GM10248 (cell line): ENCODE measurements around the gene TP53RK.

ENCODE experiments used
- CTCF ChIA-PET: fragments of 300-600 bp; sonication (Branson Sonifier 250); formaldehyde crosslinking; extraction: SDS; loops from one replicate; lab custom pipeline; 2021; ENCODE audit warnings: antibody characterized with exemption; lab: Yijun Ruan, JAX
- POLR2A ChIA-PET: fragments of 350-650 bp; sonication (Branson Sonifier 250); formaldehyde crosslinking; extraction: SDS; loops from one replicate; lab custom pipeline; 2020; ENCODE audit warnings: antibody characterized with exemption; lab: Yijun Ruan, JAX
- DNase-seq: peaks from one replicate; pipeline ENCODE4 v3.0.0; 2012; ENCODE audit errors: extremely low spot score
- TF ChIP-seq, protein P1 (sequence below): IDR thresholded peaks from 2 replicates; pipeline ENCODE4 v1.5.1; 2012; ENCODE audit warnings: mild to moderate bottlenecking, low read depth; ENCODE audit errors: extremely low read depth, missing control alignments, control extremely low read depth

Gene TP53RK

DNA sequence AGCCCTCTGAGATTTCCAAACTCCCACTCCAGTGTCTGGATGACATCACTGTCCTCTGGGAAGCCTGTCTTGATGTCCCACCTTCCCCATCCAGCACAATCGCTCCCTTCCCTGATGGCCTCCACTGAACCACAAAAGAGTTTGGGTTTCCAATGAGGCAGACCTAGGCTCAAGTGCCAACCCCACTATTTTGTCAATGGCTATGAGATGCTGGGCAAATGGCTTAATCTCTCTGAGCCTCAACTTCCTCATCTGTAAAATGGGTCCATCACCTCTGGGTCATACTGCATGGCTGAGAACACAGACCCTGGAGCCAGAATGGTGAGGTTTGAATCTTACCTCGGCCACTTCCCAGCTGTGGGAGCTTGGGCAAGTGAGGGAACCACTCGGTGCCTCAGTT, 49.7 kb downstream of the TP53RK start:
- DNase-seq: no peak
- CTCF ChIA-PET: no interaction called here
- POLR2A ChIA-PET: no interaction called here
- TF ChIP-seq, protein P1, sequence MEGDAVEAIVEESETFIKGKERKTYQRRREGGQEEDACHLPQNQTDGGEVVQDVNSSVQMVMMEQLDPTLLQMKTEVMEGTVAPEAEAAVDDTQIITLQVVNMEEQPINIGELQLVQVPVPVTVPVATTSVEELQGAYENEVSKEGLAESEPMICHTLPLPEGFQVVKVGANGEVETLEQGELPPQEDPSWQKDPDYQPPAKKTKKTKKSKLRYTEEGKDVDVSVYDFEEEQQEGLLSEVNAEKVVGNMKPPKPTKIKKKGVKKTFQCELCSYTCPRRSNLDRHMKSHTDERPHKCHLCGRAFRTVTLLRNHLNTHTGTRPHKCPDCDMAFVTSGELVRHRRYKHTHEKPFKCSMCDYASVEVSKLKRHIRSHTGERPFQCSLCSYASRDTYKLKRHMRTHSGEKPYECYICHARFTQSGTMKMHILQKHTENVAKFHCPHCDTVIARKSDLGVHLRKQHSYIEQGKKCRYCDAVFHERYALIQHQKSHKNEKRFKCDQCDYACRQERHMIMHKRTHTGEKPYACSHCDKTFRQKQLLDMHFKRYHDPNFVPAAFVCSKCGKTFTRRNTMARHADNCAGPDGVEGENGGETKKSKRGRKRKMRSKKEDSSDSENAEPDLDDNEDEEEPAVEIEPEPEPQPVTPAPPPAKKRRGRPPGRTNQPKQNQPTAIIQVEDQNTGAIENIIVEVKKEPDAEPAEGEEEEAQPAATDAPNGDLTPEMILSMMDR: no peak

DNA sequence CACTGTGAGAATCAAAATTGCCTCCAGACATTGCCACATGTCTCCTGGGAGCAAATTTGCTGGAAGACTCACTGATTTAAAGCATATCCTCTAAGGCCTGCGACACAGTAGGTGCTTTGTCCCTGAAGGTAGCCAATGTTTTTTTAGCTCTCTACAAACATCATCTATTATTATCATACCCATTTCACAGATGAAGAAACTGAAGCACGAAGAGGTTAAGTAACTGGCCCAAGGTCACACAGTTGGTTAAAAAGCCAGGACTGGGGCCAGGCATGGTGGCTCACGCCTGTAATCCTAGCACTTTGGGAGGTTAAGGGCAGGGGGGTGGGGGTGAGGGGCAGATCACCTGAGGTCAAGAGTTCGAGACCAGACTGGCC, 50.4 kb downstream of the TP53RK start:
- CTCF ChIA-PET: no interaction called here
- POLR2A ChIA-PET: no interaction called here
- TF ChIP-seq, protein P1: no peak
- DNase-seq: no peak

DNA sequence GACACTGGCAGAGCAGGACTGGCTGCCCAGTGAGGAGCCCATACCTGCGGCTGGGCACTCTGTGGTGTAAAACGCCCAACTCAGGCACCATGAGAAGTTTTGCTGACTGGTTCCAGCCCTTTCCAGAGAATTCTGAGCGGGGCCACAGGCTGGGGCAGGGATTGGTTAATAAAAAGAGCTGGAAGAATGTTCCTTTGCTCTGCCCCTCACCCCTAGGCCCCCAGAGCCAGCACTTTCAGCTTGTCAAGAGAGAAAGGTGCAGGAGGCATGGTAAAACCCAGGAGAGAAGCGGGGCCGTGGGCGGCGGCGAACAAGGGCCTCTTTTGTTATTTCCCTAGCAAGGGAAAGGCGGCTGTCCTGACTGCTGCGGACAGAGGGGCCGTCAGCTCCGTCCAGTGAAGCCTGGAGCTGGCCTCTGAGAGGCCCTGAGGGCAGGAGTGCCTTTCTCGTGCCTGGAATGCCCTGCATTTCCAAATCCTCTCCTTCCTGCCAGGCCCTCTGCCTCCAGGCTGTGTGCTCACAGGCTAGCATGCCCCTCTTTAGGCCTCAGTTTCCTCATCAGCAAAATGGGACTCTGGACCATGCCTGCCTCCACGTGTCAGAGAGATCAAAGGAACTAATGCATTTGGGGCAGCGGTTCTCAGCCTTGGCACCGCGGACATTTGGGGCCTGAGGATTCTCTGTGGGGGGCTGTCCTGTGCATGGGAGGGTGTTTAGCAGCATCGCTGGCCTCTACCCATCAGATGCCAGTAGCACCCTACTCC, 50.9 kb downstream of the TP53RK start:
- POLR2A ChIA-PET: no interaction called here

DNA sequence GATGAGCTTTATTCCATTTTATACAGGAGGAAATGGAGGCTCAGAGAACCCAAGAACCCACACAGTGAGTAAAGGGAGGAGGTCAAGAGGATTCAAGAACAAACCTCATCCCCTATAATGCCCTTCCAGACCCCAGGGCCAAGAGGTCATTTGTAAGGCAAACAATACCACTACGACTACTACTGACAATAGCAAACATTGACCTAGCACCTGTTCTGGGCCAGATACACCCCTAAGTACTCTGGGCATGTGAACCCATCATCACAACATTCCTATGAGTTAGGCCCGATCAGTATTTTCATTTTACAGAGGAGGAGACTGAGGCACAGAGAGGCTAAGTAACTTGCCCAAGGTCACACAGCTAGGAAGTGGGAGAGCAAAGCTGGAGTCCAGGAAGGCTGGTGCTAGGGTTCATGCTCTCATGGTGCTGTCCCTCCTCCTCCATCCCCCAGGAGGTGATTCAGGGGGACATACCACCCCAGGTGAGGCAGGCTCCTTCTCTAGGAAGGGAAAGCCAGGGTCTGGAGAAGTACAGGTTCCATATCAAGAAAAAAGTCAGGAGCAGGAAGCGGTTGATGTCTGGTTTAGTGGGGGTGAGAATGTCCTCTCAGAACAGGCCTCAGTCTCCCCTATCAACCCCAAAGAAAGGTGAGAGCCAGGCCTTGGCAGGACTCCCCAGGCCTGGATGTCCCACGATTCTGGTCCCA, 51.7 kb downstream of the TP53RK start:
- POLR2A ChIA-PET: no interaction called here
- CTCF ChIA-PET: no interaction called here
- no peak for DNase-seq
- TF ChIP-seq, protein P1: no peak

More for the DNA sequence above, 50.9 kb downstream of the TP53RK start:
- TF ChIP-seq, protein P1: no peak
- CTCF ChIA-PET: no interaction called here
- DNase-seq: no peak

DNA sequence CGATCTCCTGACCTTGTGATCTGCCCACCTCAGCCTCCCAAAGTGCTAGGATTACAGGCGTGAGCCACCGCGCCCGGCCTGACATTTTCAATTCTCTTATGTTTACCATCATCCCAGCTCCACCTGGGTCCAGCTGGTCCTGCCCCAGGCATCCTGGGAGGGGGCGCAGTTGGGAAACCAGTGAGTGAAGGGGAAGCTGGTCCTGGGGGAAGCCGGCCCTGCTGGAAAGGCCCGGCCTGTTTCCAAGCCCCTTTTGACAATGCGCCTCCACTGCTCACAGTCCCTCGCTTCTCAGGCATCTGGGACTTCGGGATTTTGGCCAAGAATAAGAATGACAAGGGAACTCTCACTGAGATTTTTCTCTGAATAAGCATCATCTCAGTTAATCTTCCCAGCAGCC, 52.2 kb downstream of the TP53RK start:
- ChIA-PET CTCF (no interaction called here), POLR2A (no interaction called here)
- no peak for DNase-seq
- TF ChIP-seq, protein P1: no peak

DNA sequence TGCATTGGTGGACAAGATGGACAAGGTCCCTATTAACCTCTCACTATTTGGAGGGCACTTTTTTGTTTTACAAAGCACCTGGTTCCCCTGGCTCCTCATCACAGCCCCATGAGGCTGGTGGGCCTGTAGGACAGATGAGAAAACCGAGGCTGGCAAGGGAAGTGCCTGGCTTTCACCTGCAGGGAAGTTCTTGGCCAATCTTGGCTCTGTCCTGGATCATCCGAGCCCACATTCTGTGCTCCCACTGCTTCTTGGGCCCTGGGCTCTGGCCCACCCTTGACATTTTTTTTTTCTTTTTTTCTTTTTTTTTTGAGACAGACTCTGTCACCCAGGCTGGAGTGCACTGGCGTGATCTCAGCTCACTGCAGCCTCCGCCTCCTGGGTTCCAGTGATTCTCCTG, 52.7 kb downstream of the TP53RK start:
- POLR2A ChIA-PET: no interaction called here
- CTCF ChIA-PET: no interaction called here
- DNase-seq: no peak
- TF ChIP-seq, protein P1: no peak
